CD4-positive, alpha-beta T cell treated with Interferon gamma for 1 hour (primary cell): Measurements from ENCODE around the gene NIPA2.

Experiments
- DNase-seq: peaks from one replicate; pipeline ENCODE4 v3.0.0-alpha.2; 2020

NIPA2 gene

GRCh38 chr15:22904736-22905135, 66.3 kb downstream of the NIPA2 start:
- no peak for DNase-seq

- no peak for DNase-seq
These were observed 68.9 kb downstream of the NIPA2 start for GRCh38 chr15:22907161-22907950.

GRCh38 chr15:22908830-22909229, 70.4 kb downstream of the NIPA2 start:
- DNase-seq, result no peak

GRCh38 chr15:22911306-22911705, 72.8 kb downstream of the NIPA2 start:
- DNase-seq, result no peak

GRCh38 chr15:22912256-22912655, 73.8 kb downstream of the NIPA2 start:
- DNase-seq, result no peak

- no peak for DNase-seq
These were observed 75.3 kb downstream of the NIPA2 start for GRCh38 chr15:22913646-22914380.

GRCh38 chr15:22915866-22916515, 77.5 kb downstream of the NIPA2 start:
- no peak for DNase-seq

GRCh38 chr15:22916606-22917350, 78.3 kb downstream of the NIPA2 start:
- no peak for DNase-seq

- no peak for DNase-seq
These were observed 79.1 kb downstream of the NIPA2 start for GRCh38 chr15:22917556-22917955.
